Myometrial cell (primary cell): ENCODE measurements around the gene SIGLEC14. TPM values are rescaled to one million over a fixed set of nuclear protein-coding genes. Genes with fewer than 3 reads are reported as not detected.

Source experiments
- total RNA-seq: library from RNA; depleted of rRNA; stranded (reverse); fragments of >200 nt; gene quantifications from 2 replicates; pipeline ENCODE4 v1.2.3, GENCODE V29; 2015

SIGLEC14 gene, protein sequence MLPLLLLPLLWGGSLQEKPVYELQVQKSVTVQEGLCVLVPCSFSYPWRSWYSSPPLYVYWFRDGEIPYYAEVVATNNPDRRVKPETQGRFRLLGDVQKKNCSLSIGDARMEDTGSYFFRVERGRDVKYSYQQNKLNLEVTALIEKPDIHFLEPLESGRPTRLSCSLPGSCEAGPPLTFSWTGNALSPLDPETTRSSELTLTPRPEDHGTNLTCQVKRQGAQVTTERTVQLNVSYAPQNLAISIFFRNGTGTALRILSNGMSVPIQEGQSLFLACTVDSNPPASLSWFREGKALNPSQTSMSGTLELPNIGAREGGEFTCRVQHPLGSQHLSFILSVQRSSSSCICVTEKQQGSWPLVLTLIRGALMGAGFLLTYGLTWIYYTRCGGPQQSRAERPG
- not detected in 2 replicates for total RNA-seq

DNA sequence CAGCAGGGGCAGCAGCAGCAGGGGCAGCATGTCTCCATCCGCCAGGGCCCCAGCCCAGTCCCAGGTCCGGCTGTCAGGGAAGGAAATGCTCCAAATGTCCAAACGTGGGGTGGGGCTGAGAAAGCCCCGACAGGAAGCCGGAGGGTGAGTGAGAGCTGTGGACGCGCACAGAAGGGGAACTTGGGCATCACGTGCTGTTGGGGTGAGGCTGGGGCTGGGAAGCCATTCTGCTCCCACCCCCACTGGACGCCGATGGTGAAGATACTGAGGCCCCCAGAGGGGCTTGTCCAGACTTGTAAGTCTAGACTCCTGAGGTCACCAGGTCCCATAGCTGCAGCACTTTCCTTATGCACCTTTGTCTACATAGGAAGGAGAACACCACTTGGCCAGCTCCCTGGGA lies at the start of gene SIGLEC14:
Gene SIGLEC14 (minus strand): TSS at position 96 of the 400 bp plus-strand sequence. CDS start 66 bp downstream, at position 30.

DNA sequence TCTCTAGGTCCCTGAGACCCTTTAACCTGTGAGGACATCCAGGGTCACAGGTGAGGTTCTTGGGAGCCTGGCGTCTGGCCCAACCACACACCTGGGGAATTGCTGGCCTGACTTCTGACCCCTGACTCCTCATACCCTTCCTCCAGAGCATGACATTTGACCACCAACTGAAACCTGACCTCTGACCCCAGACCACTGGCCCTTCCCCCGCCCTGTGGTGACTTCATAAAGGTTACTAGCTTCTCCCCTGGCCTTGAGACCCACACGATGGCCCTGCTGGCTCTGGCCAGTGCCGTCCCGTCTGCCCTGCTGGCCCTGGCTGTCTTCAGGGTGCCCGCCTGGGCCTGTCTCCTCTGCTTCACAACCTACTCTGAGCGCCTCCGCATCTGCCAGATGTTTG lies 46.6 kb upstream of the SIGLEC14 start, which contains the start of gene SPACA6:
Gene SPACA6 (plus strand): TSS at position 71 of the 400 bp plus-strand sequence. CDS start 197 bp downstream, at position 268.

DNA sequence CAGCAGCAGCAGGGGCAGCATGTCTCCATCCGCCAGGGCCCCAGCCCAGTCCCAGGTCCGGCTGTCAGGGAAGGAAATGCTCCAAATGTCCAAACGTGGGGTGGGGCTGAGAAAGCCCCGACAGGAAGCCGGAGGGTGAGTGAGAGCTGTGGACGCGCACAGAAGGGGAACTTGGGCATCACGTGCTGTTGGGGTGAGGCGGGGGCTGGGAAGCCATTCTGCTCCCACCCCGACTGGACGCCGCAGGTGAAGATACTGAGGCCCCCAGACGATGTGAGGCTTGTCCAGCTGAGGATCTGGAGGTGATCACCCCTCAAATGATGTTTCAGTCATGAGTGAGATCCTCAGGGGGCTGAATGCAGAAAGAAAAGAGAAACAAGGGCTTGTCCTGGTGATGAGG lies 16.3 kb downstream of the SIGLEC14 start, which contains the start of gene SIGLEC5:
Gene SIGLEC5 (minus strand): TSS at position 87 of the 400 bp plus-strand sequence. CDS start 66 bp downstream, at position 21.

Other genes with a start within 250 kb of the SIGLEC14 start
- gene SIGLEC10, start 229.2 kb downstream of the SIGLEC14 start, total RNA-seq, result not detected in 2 replicates
- gene SIGLEC8, start 188.4 kb downstream of the SIGLEC14 start, total RNA-seq, result not detected in 2 replicates
- gene CEACAM18, start 168.3 kb downstream of the SIGLEC14 start, total RNA-seq, result not detected in 2 replicates
- not detected in 2 replicates for gene SIGLEC12, start 145.0 kb downstream of the SIGLEC14 start, total RNA-seq
- not detected in 2 replicates for gene SIGLEC6, start 115.2 kb downstream of the SIGLEC14 start, total RNA-seq
- gene ZNF175, start 75.5 kb downstream of the SIGLEC14 start, total RNA-seq, result 1.2 and 5.0 TPM in 2 replicates
- not detected in 2 replicates for gene SIGLEC5, start 16.4 kb downstream of the SIGLEC14 start, total RNA-seq
- 4.0 and 21.4 TPM in 2 replicates for gene SPACA6, start 46.5 kb upstream of the SIGLEC14 start, total RNA-seq
- not detected in 2 replicates for gene HAS1, start 77.2 kb upstream of the SIGLEC14 start, total RNA-seq
- not detected in 2 replicates for gene FPR1, start 105.1 kb upstream of the SIGLEC14 start, total RNA-seq
- gene FPR2, start 114.4 kb upstream of the SIGLEC14 start, total RNA-seq, result not detected in 2 replicates
- gene FPR3, start 148.3 kb upstream of the SIGLEC14 start, total RNA-seq, result not detected in 2 replicates
- 1.4 and 3.2 TPM in 2 replicates for gene ZNF577, start 241.1 kb upstream of the SIGLEC14 start, total RNA-seq